ENCODE data around the gene MANF.
"Not testable (repeated sequence)": the region's sequence is repeated elsewhere in the genome, so short reads cannot be mapped to it uniquely, and the experiment has no call there.

The MANF gene

DNA sequence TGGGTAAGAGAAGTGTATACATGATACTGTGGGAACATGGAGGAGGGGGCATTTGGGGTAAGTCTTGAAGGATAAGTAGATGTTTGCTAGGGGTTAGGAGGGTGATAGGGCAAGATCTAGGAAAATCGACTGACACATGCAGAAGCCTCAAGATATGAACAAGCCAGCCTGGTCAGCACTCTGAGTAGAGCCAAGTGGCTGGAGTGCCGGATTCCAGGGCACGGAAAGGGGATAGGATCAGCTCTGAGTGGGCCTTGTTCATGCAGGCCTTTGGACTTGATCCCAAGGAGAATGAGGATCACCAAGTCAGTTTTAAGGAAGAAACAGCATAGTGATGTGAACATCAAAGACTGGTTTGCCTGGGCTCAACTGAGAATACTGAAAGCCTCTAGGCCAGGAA lies 24.3 kb upstream of the MANF start:
- no peak for DNase-seq
- Histone ChIP-seq H3K9me3 (replicated peaks; ENCODE audit: insufficient read depth, low read length) (no peaks in the 10 kb centered on the region), H3K27ac (ENCODE audit: low read length) (no peak overlapping the region), H3F3A (ENCODE audit: insufficient read depth, low read length) (no peaks in the 10 kb centered on the region), H3K4me2 (ENCODE audit: low read depth, low read length) (no peak overlapping the region), H3K9me2 (replicated peaks; ENCODE audit: insufficient read depth, low read length) (no peaks in the 10 kb centered on the region), H3K4me1 (ENCODE audit: low read length) (no peaks in the 10 kb centered on the region), H3K4me3 (ENCODE audit: low read length) (no peak overlapping the region), H2AFZ (ENCODE audit: low read length) (no peak overlapping the region), H3K9ac (ENCODE audit: low read length) (no peak overlapping the region), H3K27me3 (replicated peaks; ENCODE audit: insufficient read depth, low read length) (no peaks in the 10 kb centered on the region), H3K79me2 (ENCODE audit: low read length) (no peaks in the 10 kb centered on the region), H4K20me1 (ENCODE audit: insufficient read depth, low read length) (no peaks in the 10 kb centered on the region), H3K36me3 (replicated peaks; ENCODE audit: insufficient read depth, low read length) (no peaks in the 10 kb centered on the region)
- no peak for TF ChIP-seq EZH2phosphoT487 (IDR thresholded peaks at IDR 0.05; ENCODE audit: low read length)
- no peak for TF ChIP-seq EZH2 (optimal IDR thresholded peaks at IDR 0.05; ENCODE audit: low read depth, low read length)
- TF ChIP-seq, protein P1, sequence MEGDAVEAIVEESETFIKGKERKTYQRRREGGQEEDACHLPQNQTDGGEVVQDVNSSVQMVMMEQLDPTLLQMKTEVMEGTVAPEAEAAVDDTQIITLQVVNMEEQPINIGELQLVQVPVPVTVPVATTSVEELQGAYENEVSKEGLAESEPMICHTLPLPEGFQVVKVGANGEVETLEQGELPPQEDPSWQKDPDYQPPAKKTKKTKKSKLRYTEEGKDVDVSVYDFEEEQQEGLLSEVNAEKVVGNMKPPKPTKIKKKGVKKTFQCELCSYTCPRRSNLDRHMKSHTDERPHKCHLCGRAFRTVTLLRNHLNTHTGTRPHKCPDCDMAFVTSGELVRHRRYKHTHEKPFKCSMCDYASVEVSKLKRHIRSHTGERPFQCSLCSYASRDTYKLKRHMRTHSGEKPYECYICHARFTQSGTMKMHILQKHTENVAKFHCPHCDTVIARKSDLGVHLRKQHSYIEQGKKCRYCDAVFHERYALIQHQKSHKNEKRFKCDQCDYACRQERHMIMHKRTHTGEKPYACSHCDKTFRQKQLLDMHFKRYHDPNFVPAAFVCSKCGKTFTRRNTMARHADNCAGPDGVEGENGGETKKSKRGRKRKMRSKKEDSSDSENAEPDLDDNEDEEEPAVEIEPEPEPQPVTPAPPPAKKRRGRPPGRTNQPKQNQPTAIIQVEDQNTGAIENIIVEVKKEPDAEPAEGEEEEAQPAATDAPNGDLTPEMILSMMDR (IDR thresholded peaks at IDR 0.05; ENCODE audit: low read length) = no peak

DNA sequence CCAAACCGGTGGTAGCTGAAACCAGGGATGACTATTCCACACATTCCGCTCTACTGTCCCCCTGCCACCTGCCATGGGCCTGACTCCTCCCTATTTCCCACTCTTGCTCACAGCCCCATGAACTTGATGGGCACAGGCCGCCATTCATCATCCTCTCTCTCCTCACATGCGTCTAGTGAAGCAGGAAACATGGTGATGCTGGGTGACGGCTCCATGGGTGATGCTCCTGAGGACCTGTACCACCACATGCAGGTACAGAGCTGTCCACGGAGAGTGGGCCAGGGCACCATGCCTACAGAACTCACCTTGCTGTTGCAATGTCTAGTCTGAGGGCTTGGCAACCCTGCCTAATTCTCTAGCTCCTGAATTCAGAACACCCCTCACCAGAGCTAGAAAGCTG lies 23.3 kb upstream of the MANF start:
- Histone ChIP-seq H3K9ac (ENCODE audit: low read length) (no peak overlapping the region), H2AFZ (ENCODE audit: low read length) (no peak overlapping the region), H3K36me3 (replicated peaks; ENCODE audit: insufficient read depth, low read length) (no peaks in the 10 kb centered on the region), H3K9me2 (replicated peaks; ENCODE audit: insufficient read depth, low read length) (no peaks in the 10 kb centered on the region), H3K4me3 (ENCODE audit: low read length) (no peak overlapping the region), H3K27me3 (replicated peaks; ENCODE audit: insufficient read depth, low read length) (no peaks in the 10 kb centered on the region), H3K4me1 (ENCODE audit: low read length) (no peaks in the 10 kb centered on the region), H3K27ac (ENCODE audit: low read length) (no peak overlapping the region), H4K20me1 (ENCODE audit: insufficient read depth, low read length) (no peaks in the 10 kb centered on the region), H3K9me3 (replicated peaks; ENCODE audit: insufficient read depth, low read length) (no peaks in the 10 kb centered on the region), H3F3A (ENCODE audit: insufficient read depth, low read length) (no peaks in the 10 kb centered on the region), H3K4me2 (ENCODE audit: low read depth, low read length) (no peak overlapping the region), H3K79me2 (ENCODE audit: low read length) (no peaks in the 10 kb centered on the region)
- no peak for DNase-seq
- no peak for TF ChIP-seq EZH2 (optimal IDR thresholded peaks at IDR 0.05; ENCODE audit: low read depth, low read length)

DNA sequence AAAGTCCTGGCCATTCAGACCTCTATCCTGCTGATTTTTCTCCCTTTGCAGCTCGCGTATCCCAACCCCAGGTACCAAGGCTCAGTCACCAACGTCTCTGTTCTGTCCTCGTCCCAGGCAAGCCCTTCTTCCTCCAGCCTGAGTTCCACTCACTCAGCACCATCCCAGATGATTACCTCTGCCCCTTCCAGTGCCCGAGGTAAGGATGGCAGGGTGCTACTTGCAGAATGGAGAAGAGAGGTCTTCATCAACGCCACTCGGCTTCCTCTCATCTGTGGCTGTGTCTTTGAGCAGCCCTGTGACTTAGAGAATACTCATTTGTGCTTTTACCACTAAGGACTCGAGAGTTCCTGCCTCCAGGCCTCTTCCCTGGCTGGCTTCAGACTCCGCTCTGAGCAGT lies 22.6 kb upstream of the MANF start:
- no peak for DNase-seq
- Histone ChIP-seq H3K4me3 (ENCODE audit: low read length) (no peak overlapping the region), H3K4me1 (ENCODE audit: low read length) (no peaks in the 10 kb centered on the region), H3K9ac (ENCODE audit: low read length) (no peak overlapping the region), H3K27me3 (replicated peaks; ENCODE audit: insufficient read depth, low read length) (no peaks in the 10 kb centered on the region), H3K27ac (ENCODE audit: low read length) (no peak overlapping the region), H2AFZ (ENCODE audit: low read length) (no peak overlapping the region), H4K20me1 (ENCODE audit: insufficient read depth, low read length) (no peaks in the 10 kb centered on the region), H3K36me3 (replicated peaks; ENCODE audit: insufficient read depth, low read length) (no peaks in the 10 kb centered on the region), H3K79me2 (ENCODE audit: low read length) (no peaks in the 10 kb centered on the region), H3K9me3 (replicated peaks; ENCODE audit: insufficient read depth, low read length) (no peaks in the 10 kb centered on the region), H3K9me2 (replicated peaks; ENCODE audit: insufficient read depth, low read length) (no peaks in the 10 kb centered on the region), H3F3A (ENCODE audit: insufficient read depth, low read length) (no peaks in the 10 kb centered on the region), H3K4me2 (ENCODE audit: low read depth, low read length) (no peak overlapping the region)
- TF ChIP-seq, protein P1 (IDR thresholded peaks at IDR 0.05; ENCODE audit: low read length) = no peak
- TF ChIP-seq EZH2 (optimal IDR thresholded peaks at IDR 0.05; ENCODE audit: low read depth, low read length) (no peak), EZH2phosphoT487 (IDR thresholded peaks at IDR 0.05; ENCODE audit: low read length) (no peak)

DNA sequence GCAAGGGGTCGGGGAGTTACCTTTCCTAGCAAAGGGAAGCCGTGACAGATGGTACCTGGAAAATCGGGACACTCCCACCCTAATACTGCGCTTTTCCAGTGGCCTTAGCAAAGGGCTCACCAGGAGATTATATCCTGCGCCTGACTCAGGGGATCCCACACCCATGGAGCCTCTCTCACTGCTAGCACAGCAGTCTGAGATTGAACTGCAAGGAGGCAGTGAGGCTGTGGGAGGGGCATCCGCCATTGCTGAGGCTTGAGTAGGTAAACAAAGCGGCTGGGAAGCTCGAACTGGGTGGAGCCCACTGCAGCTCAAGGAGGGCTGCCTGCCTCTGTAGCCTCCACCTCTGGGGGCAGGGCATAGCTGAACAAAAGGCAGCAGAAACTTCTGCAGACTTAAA lies 16.8 kb upstream of the MANF start:
- not testable (repeated sequence) for H3K36me3 ChIP-seq (replicated peaks; ENCODE audit: insufficient read depth, low read length); H4K20me1 ChIP-seq (ENCODE audit: insufficient read depth, low read length); H3K27me3 ChIP-seq (replicated peaks; ENCODE audit: insufficient read depth, low read length); H2AFZ ChIP-seq (ENCODE audit: low read length); DNase-seq; H3K27ac ChIP-seq (ENCODE audit: low read length); H3K4me2 ChIP-seq (ENCODE audit: low read depth, low read length); H3K4me3 ChIP-seq (ENCODE audit: low read length); H3K79me2 ChIP-seq (ENCODE audit: low read length); H3F3A ChIP-seq (ENCODE audit: insufficient read depth, low read length); H3K9ac ChIP-seq (ENCODE audit: low read length); H3K9me3 ChIP-seq (replicated peaks; ENCODE audit: insufficient read depth, low read length); H3K9me2 ChIP-seq (replicated peaks; ENCODE audit: insufficient read depth, low read length); H3K4me1 ChIP-seq (ENCODE audit: low read length)
